KMS-11 (cell line): ENCODE data around the gene RNASE4.

Experiments used
- H2AFZ ChIP-seq: fragments of 200-600 bp; sonication (generic); 2 replicates; pipeline ENCODE4 v1.6.1; 2016; ENCODE audit warnings: antibody characterized with exemption, mixed run types, low read depth
- H3K27ac ChIP-seq: fragments of 200-600 bp; sonication (generic); 2 replicates; pipeline ENCODE4 v1.6.1; 2016; ENCODE audit warnings: mild to moderate bottlenecking, mixed run types
- H3K27me3 ChIP-seq: fragments of 200-600 bp; sonication (generic); 2 replicates; pipeline ENCODE4 v1.6.1; 2017; ENCODE audit warnings: mild to moderate bottlenecking, low read depth, mixed run types, moderate library complexity; ENCODE audit not compliant: insufficient read depth
- H3K36me3 ChIP-seq: fragments of 200-600 bp; sonication (generic); 2 replicates; pipeline ENCODE4 v1.6.1; 2017; ENCODE audit warnings: mild to moderate bottlenecking, mixed run types; ENCODE audit not compliant: insufficient read depth
- H3K4me1 ChIP-seq: fragments of 200-600 bp; sonication (generic); 2 replicates; pipeline ENCODE4 v1.6.1; 2016; ENCODE audit warnings: mild to moderate bottlenecking, low read depth, mixed run types; ENCODE audit not compliant: poor library complexity, severe bottlenecking
- H3K4me2 ChIP-seq: fragments of 200-600 bp; sonication (generic); 2 replicates; pipeline ENCODE4 v1.7.0; 2016; ENCODE audit warnings: mild to moderate bottlenecking, mixed run types
- H3K4me3 ChIP-seq: fragments of 200-600 bp; sonication (generic); IDR thresholded peaks from 2 replicates; pipeline ENCODE4 v1.6.1; 2017; ENCODE audit warnings: low read depth, low read length, mixed read lengths; ENCODE audit not compliant: insufficient read depth
- H3K79me2 ChIP-seq: fragments of 200-600 bp; sonication (generic); 2 replicates; pipeline ENCODE4 v1.6.1; 2016; ENCODE audit warnings: low read depth, mixed run types; ENCODE audit not compliant: insufficient read depth
- H3K9ac ChIP-seq: fragments of 200-600 bp; sonication (generic); 2 replicates; pipeline ENCODE4 v1.6.1; 2016; ENCODE audit warnings: mild to moderate bottlenecking, mixed run types
- H4K20me1 ChIP-seq: fragments of 200-600 bp; sonication (generic); 2 replicates; pipeline ENCODE4 v1.6.1; 2016; ENCODE audit warnings: mild to moderate bottlenecking, mixed run types; ENCODE audit not compliant: insufficient read depth
- CTCF ChIP-seq: fragments of 200-600 bp; sonication (generic); conservative IDR thresholded peaks from 2 replicates; pipeline ENCODE4 v1.6.1; 2017; ENCODE audit warnings: low read depth, mild to moderate bottlenecking, antibody characterized with exemption, low read length, moderate library complexity, mixed read lengths

The RNASE4 gene

GRCh38 chr14:20696764-20697163 is 12.4 kb downstream of the RNASE4 start:
- H4K20me1 ChIP-seq = no peaks in the 10 kb centered on the region
- H3K4me2 ChIP-seq = no peak overlapping the region
- no peak overlapping the region for H2AFZ ChIP-seq
- H3K27ac ChIP-seq = no peak overlapping the region
- no peak for TF ChIP-seq CTCF
- H3K9ac ChIP-seq = no peak overlapping the region
- H3K4me1 ChIP-seq = no peaks in the 10 kb centered on the region
- H3K27me3 ChIP-seq = no peaks in the 10 kb centered on the region
- H3K4me3 ChIP-seq = no peak overlapping the region
- no peaks in the 10 kb centered on the region for H3K36me3 ChIP-seq
- H3K79me2 ChIP-seq = no peaks in the 10 kb centered on the region

GRCh38 chr14:20697273-20698017 is 13.1 kb downstream of the RNASE4 start:
- H2AFZ ChIP-seq = no peak overlapping the region

GRCh38 chr14:20698018-20698329 is 13.6 kb downstream of the RNASE4 start:
- peak; percentile 42; the same call in 1 of the 2 replicates for TF ChIP-seq CTCF
- Histone ChIP-seq H3K27ac (no peak overlapping the region), H3K4me1 (no peaks in the 10 kb centered on the region), H2AFZ (no peak overlapping the region), H3K4me2 (no peak overlapping the region), H3K9ac (no peak overlapping the region), H3K4me3 (no peak overlapping the region), H3K36me3 (no peaks in the 10 kb centered on the region), H3K27me3 (no peaks in the 10 kb centered on the region), H3K79me2 (no peaks in the 10 kb centered on the region), H4K20me1 (no peaks in the 10 kb centered on the region)

More at GRCh38 chr14:20697273-20698017, 13.1 kb downstream of the RNASE4 start:
- TF ChIP-seq CTCF = peak; percentile 71
- H3K36me3 ChIP-seq = no peaks in the 10 kb centered on the region
- no peak overlapping the region for H3K4me2 ChIP-seq
- H3K4me1 ChIP-seq = no peaks in the 10 kb centered on the region
- no peak overlapping the region for H3K27ac ChIP-seq
- no peak overlapping the region for H3K9ac ChIP-seq
- no peaks in the 10 kb centered on the region for H3K79me2 ChIP-seq
- H3K27me3 ChIP-seq = no peaks in the 10 kb centered on the region
- no peak overlapping the region for H3K4me3 ChIP-seq
- no peaks in the 10 kb centered on the region for H4K20me1 ChIP-seq

GRCh38 chr14:20698934-20699333 is 14.6 kb downstream of the RNASE4 start:
- Histone ChIP-seq H3K79me2 (no peaks in the 10 kb centered on the region), H2AFZ (no peak overlapping the region), H4K20me1 (no peaks in the 10 kb centered on the region), H3K9ac (no peak overlapping the region), H3K27ac (no peak overlapping the region), H3K4me3 (no peak overlapping the region), H3K36me3 (no peaks in the 10 kb centered on the region), H3K4me2 (no peak overlapping the region), H3K4me1 (no peaks in the 10 kb centered on the region), H3K27me3 (no peaks in the 10 kb centered on the region)
- no peak for TF ChIP-seq CTCF
